SK-N-SH (cell line): ENCODE data around the gene SEC24D. TPM values are rescaled to one million over a fixed set of nuclear protein-coding genes. Genes with fewer than 3 reads are reported as not detected.
A peak's percentile ranks its signal among the peaks of the same experiment; 100 is the strongest.

Experiments used
- CTCF ChIA-PET: fragments of 300-600, 350-600 bp; formaldehyde crosslinking; extraction: SDS; loops from one replicate; lab custom pipeline; 2021; lab: Yijun Ruan, JAX
- POLR2A ChIA-PET: fragments of 350-600 bp; sonication (Branson Sonifier 250); formaldehyde crosslinking; extraction: SDS; loops from one replicate; lab custom pipeline; 2020; ENCODE audit warnings: antibody characterized with exemption, inconsistent platforms; lab: Yijun Ruan, JAX
- DNase-seq: peaks from one replicate; pipeline ENCODE4 v3.0.0; 2012
- H2AFZ ChIP-seq: fragments of 200-600 bp; sonication (generic); 2 replicates; pipeline ENCODE4 v1.8.1; 2016; ENCODE audit warnings: antibody characterized with exemption, mild to moderate bottlenecking, low read depth
- H3F3A ChIP-seq: fragments of 200-600 bp; sonication (generic); replicated peaks from 2 replicates; pipeline ENCODE3; 2016; ENCODE audit warnings: antibody characterized with exemption, mild to moderate bottlenecking; ENCODE audit not compliant: insufficient read depth
- H3K27ac ChIP-seq, 2 experiments: fragments of 200-500 bp in 1 of 2; fragments of 200-600 bp in 1 of 2; sonication (Bioruptor generic) in 1 of 2; sonication (generic), shearing (Covaris generic) in 1 of 2; 2 replicates each; pipeline versions ENCODE4 v1.5.1 to v1.6.1; 2014 to 2016; ENCODE audit warnings: low read depth in 2 of 2, inconsistent platforms in 1 of 2, low read length in 1 of 2, mild to moderate bottlenecking in 1 of 2, mixed read lengths in 1 of 2
- H3K27me3 ChIP-seq: fragments of 200-600 bp; sonication (generic), shearing (Covaris generic); 2 replicates; pipeline ENCODE4 v1.6.1; 2016; ENCODE audit warnings: mixed run types; ENCODE audit not compliant: insufficient read depth
- H3K36me3 ChIP-seq, 2 experiments: fragments of 200-500 bp in 1 of 2; fragments of 200-600 bp in 1 of 2; sonication (Bioruptor generic) in 1 of 2; sonication (generic) in 1 of 2; replicated peaks in 1 of 2; 2 replicates each; pipeline versions ENCODE3 to v1.5.1; 2014 to 2016; ENCODE audit warnings: low read length in 1 of 2, mild to moderate bottlenecking in 1 of 2; ENCODE audit not compliant: insufficient read depth in 2 of 2, control insufficient read depth in 1 of 2
- H3K4me1 ChIP-seq, 2 experiments: fragments of 200-500 bp in 1 of 2; fragments of 200-600 bp in 1 of 2; sonication (Bioruptor generic) in 1 of 2; sonication (generic), shearing (Covaris generic) in 1 of 2; 2 replicates each; pipeline versions ENCODE4 v1.5.1 to v1.6.1; 2014 to 2016; ENCODE audit warnings: low read depth in 1 of 2, low read length in 1 of 2, mixed run types in 1 of 2; ENCODE audit not compliant: insufficient read depth in 2 of 2, control insufficient read depth in 1 of 2
- H3K4me2 ChIP-seq: fragments of 200-600 bp; sonication (generic), shearing (Covaris generic); 2 replicates; pipeline ENCODE4 v1.6.1; 2017; ENCODE audit warnings: mixed run types
- H3K4me3 ChIP-seq, 2 experiments: fragments of 200-500 bp in 1 of 2; fragments of 200-600 bp in 1 of 2; sonication (Bioruptor generic) in 1 of 2; sonication (generic), shearing (Covaris generic) in 1 of 2; 2 replicates each; pipeline versions ENCODE4 v1.5.1 to v1.8.1; 2014 to 2016; ENCODE audit warnings: low read depth in 2 of 2, inconsistent platforms in 1 of 2, low read length in 1 of 2, mild to moderate bottlenecking in 1 of 2, mixed read lengths in 1 of 2, moderate library complexity in 1 of 2
- H3K79me2 ChIP-seq: fragments of 200-600 bp; sonication (generic); 2 replicates; pipeline ENCODE4 v1.8.1; 2017; ENCODE audit warnings: mild to moderate bottlenecking; ENCODE audit not compliant: insufficient read depth
- H3K9ac ChIP-seq: fragments of 200-600 bp; sonication (generic); 2 replicates; pipeline ENCODE4 v1.6.1; 2017; ENCODE audit warnings: mixed run types
- H3K9me2 ChIP-seq: fragments of 200-600 bp; sonication (generic); 2 replicates; pipeline ENCODE4 v1.6.1; 2017; ENCODE audit warnings: mixed run types
- H3K9me3 ChIP-seq: fragments of 200-600 bp; sonication (generic); 2 replicates; pipeline ENCODE4 v1.6.1; 2017; ENCODE audit warnings: mixed run types, mild to moderate bottlenecking, moderate library complexity
- H4K20me1 ChIP-seq: fragments of 200-600 bp; sonication (generic); 2 replicates; pipeline ENCODE4 v1.6.1; 2017; ENCODE audit warnings: mild to moderate bottlenecking, mixed run types; ENCODE audit not compliant: insufficient read depth
- ELF1 ChIP-seq: IDR thresholded peaks from 2 replicates; pipeline ENCODE4 v1.4.0; 2012
- FOXM1 ChIP-seq: IDR thresholded peaks from 2 replicates; pipeline ENCODE4 v1.4.0; 2012; ENCODE audit warnings: low read depth, mild to moderate bottlenecking
- MEF2A ChIP-seq: IDR thresholded peaks from 2 replicates; pipeline ENCODE4 v1.4.0; 2012; ENCODE audit warnings: low read depth, borderline replicate concordance
- NRF1 ChIP-seq: IDR thresholded peaks from 2 replicates; pipeline ENCODE4 v1.6.1; 2012; ENCODE audit warnings: low read depth, mild to moderate bottlenecking, low read length
- POLR2AphosphoS5 ChIP-seq: IDR thresholded peaks from 2 replicates; pipeline ENCODE4 v1.6.1; 2012; ENCODE audit warnings: low read depth, low read length
- YY1 ChIP-seq: IDR thresholded peaks from 2 replicates; pipeline ENCODE4 v1.4.0; 2012; ENCODE audit warnings: low read depth, mild to moderate bottlenecking
- WGBS: methylation state at CpG from one replicate; pipeline ENCODE4 v1.1.6; 2017; ENCODE audit warnings: low lambda C conversion rate; 5-methylcytosine and 5-hydroxymethylcytosine counted together
- polyA plus RNA-seq, 3 experiments: library from polyadenylated mRNA; depleted of rRNA; stranded (reverse); fragments of >200 nt; gene quantifications; 2 replicates each; pipeline ENCODE4 v1.2.3, GENCODE V29; 2012
- TF ChIP-seq, protein P1 (sequence below): fragments of 150-350 bp; IDR thresholded peaks from 2 replicates; pipeline ENCODE4 v1.6.1; 2016; ENCODE audit warnings: mild to moderate bottlenecking, low read depth, low read length
- TF ChIP-seq, protein P2 (sequence below): IDR thresholded peaks from 2 replicates; pipeline ENCODE4 v1.4.0; 2012; ENCODE audit warnings: low read depth, borderline replicate concordance
- TF ChIP-seq, protein P3 (sequence below): IDR thresholded peaks from 2 replicates; pipeline ENCODE4 v1.4.0; 2012; ENCODE audit warnings: low read depth

SEC24D gene
- polyA plus RNA-seq, 1 of the 3 experiments (the other 2 are of a cell fraction), result 32.2 TPM

DNA sequence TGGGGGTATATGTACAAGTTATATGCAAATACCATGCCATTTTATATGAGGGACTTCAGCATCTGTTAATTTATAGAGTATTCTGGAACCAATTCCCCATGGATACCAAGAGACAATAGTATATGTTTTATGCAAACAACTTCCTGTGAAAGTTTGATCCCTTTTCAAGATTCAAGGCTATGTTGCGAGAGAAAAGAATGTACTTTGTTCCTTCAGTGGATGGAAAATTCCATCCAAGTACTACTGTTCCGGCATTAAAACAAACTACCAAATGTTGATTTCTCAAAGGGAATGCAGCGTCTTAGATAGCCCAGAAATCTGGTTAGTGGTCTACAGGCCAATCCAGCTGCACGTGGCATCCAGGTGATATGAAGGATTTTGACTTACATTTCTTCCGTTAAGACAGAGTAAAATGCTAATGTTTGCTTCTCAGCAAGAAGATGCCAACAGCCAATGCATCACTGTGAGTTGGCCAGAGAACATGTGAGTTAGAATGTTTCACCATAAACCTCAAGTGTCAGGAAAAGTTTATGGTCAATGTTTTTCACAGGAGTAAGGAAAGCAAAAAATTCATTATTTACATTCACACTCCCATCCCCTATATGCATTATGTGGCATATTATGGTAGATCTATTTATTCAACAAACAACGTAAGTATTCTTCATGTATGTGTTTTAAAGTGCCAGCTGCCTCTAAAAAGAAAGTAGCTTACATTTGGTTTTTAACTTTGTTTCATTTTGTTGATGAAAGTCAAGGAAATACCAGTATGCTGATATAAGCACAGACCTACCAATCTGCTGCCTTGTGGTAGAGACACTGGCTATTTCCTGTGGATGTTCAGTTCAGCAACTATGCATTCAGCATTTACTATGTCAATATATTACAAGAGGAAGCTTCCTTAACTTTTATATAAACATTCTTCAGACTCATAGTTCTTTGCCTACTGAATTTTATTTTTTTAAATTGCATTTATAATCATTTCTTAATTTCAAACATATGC is 106.3 kb downstream of the SEC24D start:
- Histone ChIP-seq H3K79me2 (0 out of 2 replicates have a peak, but pooled peaks cover 5% of the 10 kb centered on the region), H3K4me3 (peak overlapping the region in 1 of 2 experiments; percentile 23; a peak in 1 of 4 replicates), H3K27me3 (no peaks in the 10 kb centered on the region), H3K9me3 (no peaks in the 10 kb centered on the region), H3K27ac (peak overlapping the region; percentile 16 to 54; a peak in 3 of 4 replicates), H3K4me2 (peak overlapping the region; percentile 37; the same call in 1 of the 2 replicates), H2AFZ (no peak overlapping the region), H3K9ac (no peak overlapping the region; the same call in 1 of the 2 replicates), H3F3A (peaks cover 40% of the 10 kb centered on the region), H3K4me1 (peaks cover 4 to 21% of the 10 kb centered on the region in 2 experiments; a peak in 3 of 4 replicates), H4K20me1 (no peaks in the 10 kb centered on the region), H3K9me2 (no peaks in the 10 kb centered on the region), H3K36me3 (peaks cover 82 to 92% of the 10 kb centered on the region in 2 experiments)
- CTCF ChIA-PET, result interaction anchor here (0.8 to 1.9 kb wide), 3 partner anchors 10 to 239 kb away, joined by 3 to 6 read pairs (median 3); no protein-coding TSS in a partner anchor
- 98% methylated on average over 6 of the region's 6 CpGs for WGBS
- TF ChIP-seq, protein P1, sequence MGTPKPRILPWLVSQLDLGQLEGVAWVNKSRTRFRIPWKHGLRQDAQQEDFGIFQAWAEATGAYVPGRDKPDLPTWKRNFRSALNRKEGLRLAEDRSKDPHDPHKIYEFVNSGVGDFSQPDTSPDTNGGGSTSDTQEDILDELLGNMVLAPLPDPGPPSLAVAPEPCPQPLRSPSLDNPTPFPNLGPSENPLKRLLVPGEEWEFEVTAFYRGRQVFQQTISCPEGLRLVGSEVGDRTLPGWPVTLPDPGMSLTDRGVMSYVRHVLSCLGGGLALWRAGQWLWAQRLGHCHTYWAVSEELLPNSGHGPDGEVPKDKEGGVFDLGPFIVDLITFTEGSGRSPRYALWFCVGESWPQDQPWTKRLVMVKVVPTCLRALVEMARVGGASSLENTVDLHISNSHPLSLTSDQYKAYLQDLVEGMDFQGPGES, result no peak
- TF ChIP-seq FOXM1 (no peak), ELF1 (no peak), MEF2A (no peak), POLR2AphosphoS5 (no peak), YY1 (no peak)
- TF ChIP-seq, protein P2, sequence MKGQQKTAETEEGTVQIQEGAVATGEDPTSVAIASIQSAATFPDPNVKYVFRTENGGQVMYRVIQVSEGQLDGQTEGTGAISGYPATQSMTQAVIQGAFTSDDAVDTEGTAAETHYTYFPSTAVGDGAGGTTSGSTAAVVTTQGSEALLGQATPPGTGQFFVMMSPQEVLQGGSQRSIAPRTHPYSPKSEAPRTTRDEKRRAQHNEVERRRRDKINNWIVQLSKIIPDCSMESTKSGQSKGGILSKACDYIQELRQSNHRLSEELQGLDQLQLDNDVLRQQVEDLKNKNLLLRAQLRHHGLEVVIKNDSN, result no peak
- TF ChIP-seq, protein P3, sequence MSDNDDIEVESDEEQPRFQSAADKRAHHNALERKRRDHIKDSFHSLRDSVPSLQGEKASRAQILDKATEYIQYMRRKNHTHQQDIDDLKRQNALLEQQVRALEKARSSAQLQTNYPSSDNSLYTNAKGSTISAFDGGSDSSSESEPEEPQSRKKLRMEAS, result no peak
- POLR2A ChIA-PET, result no interaction called here
- DNase-seq, result no peak

DNA sequence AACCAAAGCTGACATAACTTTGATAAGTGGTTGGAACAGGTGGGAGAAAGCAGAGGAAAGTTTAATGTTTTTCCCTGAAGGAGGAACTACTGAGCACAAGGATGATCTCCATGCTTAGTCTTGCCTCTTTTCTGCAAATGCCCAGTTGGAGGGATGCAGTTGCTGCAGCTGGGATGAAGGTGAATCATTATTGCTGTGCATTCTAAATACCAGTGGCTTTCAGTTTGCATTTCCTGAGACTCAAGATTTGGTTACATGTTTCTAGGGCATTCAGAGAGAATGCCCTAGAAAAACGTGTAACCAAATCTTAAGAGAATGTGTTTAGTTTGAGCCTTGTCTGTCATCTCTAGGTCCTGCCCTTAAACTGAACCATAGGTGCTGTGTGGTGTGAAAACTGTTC is 108.6 kb downstream of the SEC24D start:
- WGBS, result 42% methylated on average over 1 of the region's 1 CpG
- ChIA-PET POLR2A (no interaction called here), CTCF (interaction anchor here (1.3 kb wide), 1 partner anchor 14 kb away, joined by 4 read pairs; no protein-coding TSS in a partner anchor)
- no peak overlapping the region for H2AFZ ChIP-seq
- H3K4me2 ChIP-seq, result no peak overlapping the region
- no peaks in the 10 kb centered on the region for H4K20me1 ChIP-seq
- no peaks in the 10 kb centered on the region for H3K9me3 ChIP-seq
- H3F3A ChIP-seq, result peaks cover 32% of the 10 kb centered on the region
- H3K4me1 ChIP-seq, result peaks cover 0 to 21% of the 10 kb centered on the region in 2 experiments; a peak in 1 of 4 replicates
- H3K4me3 ChIP-seq, result no peak overlapping the region
- no peaks in the 10 kb centered on the region for H3K9me2 ChIP-seq
- no peak for DNase-seq
- H3K27me3 ChIP-seq, result no peaks in the 10 kb centered on the region
- H3K79me2 ChIP-seq, result 0 out of 2 replicates have a peak, but pooled peaks cover 5% of the 10 kb centered on the region
- H3K9ac ChIP-seq, result no peak overlapping the region
- no peak for TF ChIP-seq NRF1
- TF ChIP-seq, protein P3, result no peak
- no peak overlapping the region for H3K27ac ChIP-seq
- H3K36me3 ChIP-seq, result peaks cover 87 to 90% of the 10 kb centered on the region in 2 experiments
